ENCODE data around the gene MCTP1.

GRCh38 chr5:95162231-95162992, 122.5 kb downstream of the MCTP1 start:
- TF ChIP-seq POLR2AphosphoS5 (IDR thresholded peaks at IDR 0.05; ENCODE audit: borderline replicate concordance, low read depth, low read length) (no peak), EZH2 (IDR thresholded peaks at IDR 0.05) (no peak)
